Ramos (cell line): ENCODE results near the gene DNAJB6.
"Not testable (repeated sequence)": the region's sequence is repeated elsewhere in the genome, so short reads cannot be mapped to it uniquely, and the experiment has no call there.

Experiments
- in situ Hi-C: fragments of 300-500 bp; cut with MboI; formaldehyde crosslinking; loops from one replicate; pipeline ENCODE4 v1.14.3; 2022; ENCODE audit warnings: low sequenced_read_pairs; ENCODE audit not compliant: unreplicated experiment

The DNAJB6 gene

GRCh38 chr7:157320608-157320980, 16.2 kb upstream of the DNAJB6 start:
- in situ Hi-C loops: no loop called here

- in situ Hi-C loops: no loop called here
These were observed 13.4 kb upstream of the DNAJB6 start for GRCh38 chr7:157323401-157323800.

- in situ Hi-C loops: no loop called here
These were observed 7.4 kb upstream of the DNAJB6 start for GRCh38 chr7:157329447-157329846.

GRCh38 chr7:157330567-157330966, 6.2 kb upstream of the DNAJB6 start:
- in situ Hi-C loops: not testable (repeated sequence)

- in situ Hi-C loops: not testable (repeated sequence)
These were observed 5.8 kb upstream of the DNAJB6 start for GRCh38 chr7:157331049-157331448.

- in situ Hi-C loops: no loop called here
These were observed 1.6 kb upstream of the DNAJB6 start for GRCh38 chr7:157335236-157335635.

- in situ Hi-C loops: no loop called here
These were observed 817 bp upstream of the DNAJB6 start for GRCh38 chr7:157335991-157336382.

GRCh38 chr7:157337316-157338149, 729 bp downstream of the DNAJB6 start:
- in situ Hi-C loops: no loop called here

- in situ Hi-C loops: no loop called here
These were observed 3.2 kb downstream of the DNAJB6 start for GRCh38 chr7:157339777-157340677.

- in situ Hi-C loops: no loop called here
These were observed 10.6 kb downstream of the DNAJB6 start for GRCh38 chr7:157347217-157347904.

GRCh38 chr7:157348548-157348947, 11.7 kb downstream of the DNAJB6 start:
- in situ Hi-C loops: no loop called here

GRCh38 chr7:157352516-157352915, 15.7 kb downstream of the DNAJB6 start:
- in situ Hi-C loops: no loop called here

GRCh38 chr7:157355784-157356511, 19.1 kb downstream of the DNAJB6 start:
- in situ Hi-C loops: no loop called here

GRCh38 chr7:157357129-157358040, 20.6 kb downstream of the DNAJB6 start:
- in situ Hi-C loops: no loop called here

GRCh38 chr7:157358041-157358752, 21.4 kb downstream of the DNAJB6 start:
- in situ Hi-C loops: no loop called here

GRCh38 chr7:157358753-157359096, 21.9 kb downstream of the DNAJB6 start:
- in situ Hi-C loops: no loop called here

- in situ Hi-C loops: no loop called here
These were observed 22.8 kb downstream of the DNAJB6 start for GRCh38 chr7:157359581-157359980.

GRCh38 chr7:157360483-157361025, 23.8 kb downstream of the DNAJB6 start:
- in situ Hi-C loops: no loop called here
